ENCODE results near the gene GPR149. TPM values are rescaled to one million over a fixed set of nuclear protein-coding genes. Genes with fewer than 3 reads are reported as not detected.

The GPR149 gene
- total RNA-seq, 1 experiment from 2014 or later = not detected

DNA sequence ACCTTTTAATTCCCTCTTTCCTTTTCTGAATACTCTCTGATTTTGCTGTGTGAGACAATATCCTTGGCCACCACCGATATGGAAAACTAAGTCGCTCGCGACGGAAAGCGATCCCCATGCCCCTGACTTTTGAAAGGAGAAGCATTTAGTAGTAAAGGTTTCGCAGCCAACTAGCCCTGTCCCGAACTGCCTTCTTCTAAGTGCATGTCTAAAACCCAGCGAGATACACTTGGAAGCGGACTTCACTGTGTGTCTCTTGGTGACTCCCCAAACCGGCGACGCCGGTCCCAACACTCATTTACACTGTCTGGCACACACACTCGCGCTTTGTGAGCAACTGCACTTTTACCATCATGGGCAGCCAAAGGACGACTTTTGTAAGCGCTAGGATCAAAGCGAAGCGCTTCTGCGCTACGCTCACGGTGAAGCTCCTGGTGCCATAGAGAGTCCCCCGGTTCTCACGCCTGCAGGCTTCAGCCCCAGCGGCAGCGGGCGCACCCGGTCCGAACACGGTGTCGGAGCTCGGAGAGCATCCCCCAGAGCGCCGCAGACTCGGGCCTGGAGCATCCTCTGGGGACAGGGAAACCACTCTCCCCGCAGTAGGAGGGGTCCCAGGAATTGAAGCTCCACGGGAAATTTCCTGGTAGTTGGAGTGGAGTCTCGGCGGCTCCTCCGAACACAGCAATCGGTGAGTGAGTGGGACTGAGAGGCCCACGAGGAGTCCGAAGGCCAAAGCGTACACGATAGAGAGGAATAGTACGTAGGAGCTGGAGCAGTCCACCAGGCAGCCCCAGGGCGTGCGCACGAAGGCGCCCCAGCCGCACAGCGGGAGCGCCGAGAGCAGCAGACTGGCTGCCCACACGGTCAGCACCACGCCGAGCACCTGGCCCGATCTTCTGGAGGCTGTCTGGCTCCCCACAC, 1.4 kb downstream of the GPR149 start:
- H3K4me3 ChIP-seq (replicated peaks in 1 of 2; ENCODE audit: low read depth in 1 of 2, low read length in 2 of 2) = no peak overlapping the region
- intact Hi-C loops (cut with micrococcal nuclease) = no loop called here
- H3K9me2 ChIP-seq (ENCODE audit: insufficient read depth) = no peaks in the 10 kb centered on the region
- H3K27ac ChIP-seq (ENCODE audit: low read depth, low read length) = no peak overlapping the region
- no peak for ATAC-seq
- H3K27me3 ChIP-seq (ENCODE audit: insufficient read depth, low read length) = no peaks in the 10 kb centered on the region
- POLR2A ChIA-PET = no interaction called here
- no peak for TF ChIP-seq SP1 (IDR thresholded peaks at IDR 0.05; ENCODE audit: low read depth)
- peaks cover 0 to 6% of the 10 kb centered on the region in 2 experiments; a peak in 2 of 4 replicates for H3K4me1 ChIP-seq (ENCODE audit: control insufficient read depth in 1 of 2, insufficient read depth in 2 of 2, low read length in 2 of 2)
- no peaks in the 10 kb centered on the region for H3K36me3 ChIP-seq (ENCODE audit: control insufficient read depth in 1 of 2, insufficient read depth in 2 of 2, low read length in 2 of 2)
- H3K79me2 ChIP-seq (ENCODE audit: insufficient read depth, low read length) = no peaks in the 10 kb centered on the region
- H3K4me2 ChIP-seq (ENCODE audit: low read length) = no peak overlapping the region
- CTCF ChIA-PET = no interaction called here
- RAD21 ChIA-PET (ENCODE audit: low non-redundant PET in 1 of 2, low total read pairs in 2 of 2, uncharacterized antibody in 2 of 2, unreplicated experiment in 2 of 2) = no interaction called here
- no peaks in the 10 kb centered on the region for H3K9me3 ChIP-seq (ENCODE audit: control insufficient read depth in 1 of 2, insufficient read depth in 1 of 2, low read depth in 1 of 2, low read length in 2 of 2)
- no peak for DNase-seq (ENCODE audit: low read depth, low spot score)
- no peak overlapping the region for H3K9ac ChIP-seq (ENCODE audit: low read length)
- no peaks in the 10 kb centered on the region for H4K20me1 ChIP-seq (ENCODE audit: insufficient read depth)
- no peak overlapping the region for H2AFZ ChIP-seq (ENCODE audit: low read depth, low read length, poor library complexity, severe bottlenecking)
- BruUV-seq (replicated peaks) = no TSS peak

DNA sequence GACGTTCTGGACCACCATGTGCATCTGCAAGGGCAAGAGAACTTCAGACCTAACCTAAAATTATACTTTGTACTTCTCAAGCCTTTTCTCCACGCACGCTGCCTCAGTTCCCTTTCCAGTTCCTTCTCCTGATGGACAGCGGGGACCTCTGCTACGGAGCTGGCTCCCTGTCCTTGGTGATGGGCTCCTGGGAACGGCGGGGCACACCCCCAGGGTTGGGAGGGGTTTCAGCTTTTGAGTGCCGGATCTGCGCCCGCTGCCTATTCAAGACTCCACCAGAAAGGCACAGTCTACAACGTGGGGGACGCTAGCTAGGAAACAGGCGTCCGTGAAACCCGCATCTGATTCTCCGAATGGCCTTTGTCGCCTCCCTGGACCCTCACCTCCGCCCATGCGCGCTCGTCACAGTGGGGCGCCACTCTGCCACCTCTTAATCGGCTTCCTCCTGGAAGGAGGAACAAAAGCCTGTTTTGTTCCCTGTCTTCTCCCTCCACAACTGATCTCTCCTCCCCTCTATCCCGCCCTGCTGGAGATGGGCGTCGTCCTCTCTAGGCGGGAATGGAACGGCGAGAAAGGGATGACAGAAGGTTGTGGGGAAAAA, 2.2 kb downstream of the GPR149 start:
- RAD21 ChIA-PET (ENCODE audit: low non-redundant PET in 1 of 2, low total read pairs in 2 of 2, uncharacterized antibody in 2 of 2, unreplicated experiment in 2 of 2) = no interaction called here
- Histone ChIP-seq H3K27me3 (ENCODE audit: insufficient read depth, low read length) (no peaks in the 10 kb centered on the region), H3K4me3 (replicated peaks in 1 of 2; ENCODE audit: low read depth in 1 of 2, low read length in 2 of 2) (no peak overlapping the region), H3K9ac (ENCODE audit: low read length) (no peak overlapping the region), H2AFZ (ENCODE audit: low read depth, low read length, poor library complexity, severe bottlenecking) (no peak overlapping the region), H3K36me3 (ENCODE audit: control insufficient read depth in 1 of 2, insufficient read depth in 2 of 2, low read length in 2 of 2) (no peaks in the 10 kb centered on the region), H4K20me1 (ENCODE audit: insufficient read depth) (no peaks in the 10 kb centered on the region), H3K9me3 (ENCODE audit: control insufficient read depth in 1 of 2, insufficient read depth in 1 of 2, low read depth in 1 of 2, low read length in 2 of 2) (no peaks in the 10 kb centered on the region), H3K4me2 (ENCODE audit: low read length) (no peak overlapping the region), H3K9me2 (ENCODE audit: insufficient read depth) (no peaks in the 10 kb centered on the region), H3K4me1 (ENCODE audit: control insufficient read depth in 1 of 2, insufficient read depth in 2 of 2, low read length in 2 of 2) (peaks cover 0 to 6% of the 10 kb centered on the region in 2 experiments; a peak in 2 of 4 replicates), H3K79me2 (ENCODE audit: insufficient read depth, low read length) (no peaks in the 10 kb centered on the region), H3K27ac (ENCODE audit: low read depth, low read length) (no peak overlapping the region)
- DNase-seq (ENCODE audit: low read depth, low spot score) (no peak), ATAC-seq (no peak)
- intact Hi-C loops (cut with micrococcal nuclease) = no loop called here
- CTCF ChIA-PET = no interaction called here
- POLR2A ChIA-PET = no interaction called here
- TF ChIP-seq ZNF274 (IDR thresholded peaks at IDR 0.05; ENCODE audit: low read depth, low read length) = no peak
- TF ChIP-seq CBX3 (IDR thresholded peaks at IDR 0.05; ENCODE audit: low read depth) = no peak
- TF ChIP-seq RAD21 (IDR thresholded peaks at IDR 0.05; ENCODE audit: low read depth) = no peak
- TF ChIP-seq SIN3A (IDR thresholded peaks at IDR 0.05; ENCODE audit: low read depth) = no peak
- TF ChIP-seq, protein P1, sequence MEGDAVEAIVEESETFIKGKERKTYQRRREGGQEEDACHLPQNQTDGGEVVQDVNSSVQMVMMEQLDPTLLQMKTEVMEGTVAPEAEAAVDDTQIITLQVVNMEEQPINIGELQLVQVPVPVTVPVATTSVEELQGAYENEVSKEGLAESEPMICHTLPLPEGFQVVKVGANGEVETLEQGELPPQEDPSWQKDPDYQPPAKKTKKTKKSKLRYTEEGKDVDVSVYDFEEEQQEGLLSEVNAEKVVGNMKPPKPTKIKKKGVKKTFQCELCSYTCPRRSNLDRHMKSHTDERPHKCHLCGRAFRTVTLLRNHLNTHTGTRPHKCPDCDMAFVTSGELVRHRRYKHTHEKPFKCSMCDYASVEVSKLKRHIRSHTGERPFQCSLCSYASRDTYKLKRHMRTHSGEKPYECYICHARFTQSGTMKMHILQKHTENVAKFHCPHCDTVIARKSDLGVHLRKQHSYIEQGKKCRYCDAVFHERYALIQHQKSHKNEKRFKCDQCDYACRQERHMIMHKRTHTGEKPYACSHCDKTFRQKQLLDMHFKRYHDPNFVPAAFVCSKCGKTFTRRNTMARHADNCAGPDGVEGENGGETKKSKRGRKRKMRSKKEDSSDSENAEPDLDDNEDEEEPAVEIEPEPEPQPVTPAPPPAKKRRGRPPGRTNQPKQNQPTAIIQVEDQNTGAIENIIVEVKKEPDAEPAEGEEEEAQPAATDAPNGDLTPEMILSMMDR (IDR thresholded peaks at IDR 0.05 in 2 of 3, conservative IDR thresholded peaks at IDR 0.05 in 1 of 3; ENCODE audit: borderline replicate concordance in 1 of 3, insufficient read depth in 1 of 3, low read depth in 2 of 3, low read length in 2 of 3) = no peak
- TF ChIP-seq POLR2A (IDR thresholded peaks at IDR 0.05; ENCODE audit: borderline replicate concordance, extremely low read depth, insufficient read depth, insufficient read length) = no peak
- BruUV-seq (replicated peaks) = no TSS peak
